SK-N-MC (cell line): Measurements from ENCODE around the gene GRID2IP.
A peak's percentile ranks its signal among the peaks of the same experiment; 100 is the strongest.

Experiments
- DNase-seq: peaks from one replicate; pipeline ENCODE4 v3.0.0-alpha.2; 2011; ENCODE audit warnings: low read depth, low spot score
- H3K27ac ChIP-seq: fragments of 200-600 bp; sonication (generic); 2 replicates; pipeline ENCODE4 v1.5.1; 2016; ENCODE audit warnings: mixed run types
- H3K36me3 ChIP-seq: fragments of 200-600 bp; sonication (generic); 2 replicates; pipeline ENCODE4 v1.6.1; 2017; ENCODE audit warnings: antibody characterized with exemption, low read length, mixed read lengths; ENCODE audit not compliant: insufficient read depth
- H3K4me3 ChIP-seq: fragments of 200-600 bp; sonication (generic); 2 replicates; pipeline ENCODE4 v1.5.1; 2016
- H3K9ac ChIP-seq: fragments of 200-600 bp; sonication (generic); 2 replicates; pipeline ENCODE4 v1.8.0; 2017; ENCODE audit warnings: mixed run types, mixed read lengths; ENCODE audit not compliant: insufficient read length
- H3K9me3 ChIP-seq: fragments of 200-600 bp; sonication (generic); 2 replicates; pipeline ENCODE4 v1.6.1; 2017; ENCODE audit warnings: low read depth, mild to moderate bottlenecking, antibody characterized with exemption, low read length, moderate library complexity, mixed read lengths
- EZH2 ChIP-seq: fragments of 200-600 bp; sonication (generic); IDR thresholded peaks from one replicate; pipeline ENCODE4 v1.6.1; 2017; ENCODE audit warnings: antibody characterized with exemption
- FOXP2 ChIP-seq: optimal IDR thresholded peaks from 2 replicates; pipeline ENCODE3; 2011; ENCODE audit warnings: mild to moderate bottlenecking, moderate library complexity; ENCODE audit not compliant: insufficient read depth; ENCODE audit errors: extremely low read length, control extremely low read depth
- POLR2AphosphoS5 ChIP-seq: IDR thresholded peaks from 2 replicates; pipeline ENCODE4 v1.6.1; 2012; ENCODE audit warnings: mild to moderate bottlenecking, low read depth, low read length, borderline replicate concordance

The GRID2IP gene

GRCh38 chr7:6489612-6490011, 61.6 kb downstream of the GRID2IP start:
- H3K9ac ChIP-seq: no peak overlapping the region
- no peaks in the 10 kb centered on the region for H3K36me3 ChIP-seq
- H3K27ac ChIP-seq: no peak overlapping the region
- no peaks in the 10 kb centered on the region for H3K9me3 ChIP-seq
- TF ChIP-seq FOXP2 (no peak), POLR2AphosphoS5 (no peak), EZH2 (no peak)
- H3K4me3 ChIP-seq: no peak overlapping the region
- no peak for DNase-seq

GRCh38 chr7:6487184-6487545, 64.1 kb downstream of the GRID2IP start:
- no peak overlapping the region for H3K9ac ChIP-seq
- no peaks in the 10 kb centered on the region for H3K9me3 ChIP-seq
- no peak for DNase-seq
- no peak overlapping the region for H3K27ac ChIP-seq
- TF ChIP-seq FOXP2: no peak
- TF ChIP-seq POLR2AphosphoS5: no peak
- no peak for TF ChIP-seq EZH2
- peaks cover 3% of the 10 kb centered on the region; the same call in 1 of the 2 replicates for H3K36me3 ChIP-seq
- no peak overlapping the region for H3K4me3 ChIP-seq

GRCh38 chr7:6486438-6487183, 64.7 kb downstream of the GRID2IP start:
- DNase-seq: no peak
- no peak overlapping the region for H3K4me3 ChIP-seq
- H3K9me3 ChIP-seq: no peaks in the 10 kb centered on the region
- no peak overlapping the region for H3K9ac ChIP-seq
- H3K36me3 ChIP-seq: peaks cover 5% of the 10 kb centered on the region
- H3K27ac ChIP-seq: no peak overlapping the region
- TF ChIP-seq FOXP2 (no peak), POLR2AphosphoS5 (no peak), EZH2 (no peak)

- H3K4me3 ChIP-seq: peak overlapping the region; percentile 93
- TF ChIP-seq FOXP2 (no peak), EZH2 (no peak), POLR2AphosphoS5 (no peak)
- H3K36me3 ChIP-seq: peaks cover 23% of the 10 kb centered on the region
- no peaks in the 10 kb centered on the region for H3K9me3 ChIP-seq
- DNase-seq: no peak
- H3K9ac ChIP-seq: peak overlapping the region; percentile 87
- no peak overlapping the region for H3K27ac ChIP-seq
Measured at GRCh38 chr7:6482743-6483119, 68.5 kb downstream of the GRID2IP start.

- Histone ChIP-seq H3K9me3 (no peaks in the 10 kb centered on the region), H3K9ac (no peak overlapping the region), H3K27ac (no peak overlapping the region), H3K4me3 (peak overlapping the region; percentile 93), H3K36me3 (peaks cover 23% of the 10 kb centered on the region)
- TF ChIP-seq EZH2: no peak
- TF ChIP-seq POLR2AphosphoS5: no peak
- no peak for TF ChIP-seq FOXP2
- DNase-seq: no peak
Measured at GRCh38 chr7:6482307-6482706, 69.0 kb downstream of the GRID2IP start.

- Histone ChIP-seq H3K27ac (no peak overlapping the region), H3K36me3 (peaks cover 23% of the 10 kb centered on the region), H3K4me3 (no peak overlapping the region), H3K9me3 (no peaks in the 10 kb centered on the region), H3K9ac (no peak overlapping the region)
- TF ChIP-seq FOXP2: no peak
- TF ChIP-seq EZH2: no peak
- no peak for TF ChIP-seq POLR2AphosphoS5
- no peak for DNase-seq
Measured at GRCh38 chr7:6481445-6481844, 69.8 kb downstream of the GRID2IP start.

- H3K36me3 ChIP-seq: peaks cover 23% of the 10 kb centered on the region
- TF ChIP-seq FOXP2 (no peak), EZH2 (no peak), POLR2AphosphoS5 (no peak)
- H3K27ac ChIP-seq: no peak overlapping the region
- no peak overlapping the region for H3K4me3 ChIP-seq
- H3K9ac ChIP-seq: no peak overlapping the region
- no peak for DNase-seq
- no peaks in the 10 kb centered on the region for H3K9me3 ChIP-seq
Measured at GRCh38 chr7:6480323-6480660, 71.0 kb downstream of the GRID2IP start.

GRCh38 chr7:6479067-6479466, 72.2 kb downstream of the GRID2IP start:
- H3K9me3 ChIP-seq: no peaks in the 10 kb centered on the region
- no peak for TF ChIP-seq FOXP2
- TF ChIP-seq EZH2: no peak
- no peak for TF ChIP-seq POLR2AphosphoS5
- H3K36me3 ChIP-seq: peaks cover 30% of the 10 kb centered on the region
- H3K27ac ChIP-seq: no peak overlapping the region
- no peak overlapping the region for H3K9ac ChIP-seq
- DNase-seq: no peak
- no peak overlapping the region for H3K4me3 ChIP-seq

- no peak for TF ChIP-seq POLR2AphosphoS5
- TF ChIP-seq EZH2: no peak
- no peak for TF ChIP-seq FOXP2
- no peak for DNase-seq
- Histone ChIP-seq H3K27ac (no peak overlapping the region), H3K36me3 (peaks cover 39% of the 10 kb centered on the region), H3K9me3 (no peaks in the 10 kb centered on the region), H3K9ac (no peak overlapping the region), H3K4me3 (no peak overlapping the region)
Measured at GRCh38 chr7:6478186-6478585, 73.1 kb downstream of the GRID2IP start.

GRCh38 chr7:6477318-6477660, 74.0 kb downstream of the GRID2IP start:
- Histone ChIP-seq H3K9me3 (no peaks in the 10 kb centered on the region), H3K4me3 (no peak overlapping the region), H3K27ac (no peak overlapping the region), H3K9ac (no peak overlapping the region), H3K36me3 (peaks cover 45% of the 10 kb centered on the region)
- DNase-seq: no peak
- no peak for TF ChIP-seq POLR2AphosphoS5
- TF ChIP-seq FOXP2: no peak
- TF ChIP-seq EZH2: no peak
